Stimulated activated CD4-positive, alpha-beta T cell treated with anti-CD3 and anti-CD28 coated beads, Interleukin-4, amount 100 ng/mL, for 4 hours (primary cell): ENCODE data around the gene MUC4.
"Not testable (repeated sequence)": the region's sequence is repeated elsewhere in the genome, so short reads cannot be mapped to it uniquely, and the experiment has no call there.

Source experiments
- DNase-seq, 2 experiments: peaks; one replicate each; pipeline ENCODE4 v3.0.0-alpha.2; 2020

Gene MUC4

DNA sequence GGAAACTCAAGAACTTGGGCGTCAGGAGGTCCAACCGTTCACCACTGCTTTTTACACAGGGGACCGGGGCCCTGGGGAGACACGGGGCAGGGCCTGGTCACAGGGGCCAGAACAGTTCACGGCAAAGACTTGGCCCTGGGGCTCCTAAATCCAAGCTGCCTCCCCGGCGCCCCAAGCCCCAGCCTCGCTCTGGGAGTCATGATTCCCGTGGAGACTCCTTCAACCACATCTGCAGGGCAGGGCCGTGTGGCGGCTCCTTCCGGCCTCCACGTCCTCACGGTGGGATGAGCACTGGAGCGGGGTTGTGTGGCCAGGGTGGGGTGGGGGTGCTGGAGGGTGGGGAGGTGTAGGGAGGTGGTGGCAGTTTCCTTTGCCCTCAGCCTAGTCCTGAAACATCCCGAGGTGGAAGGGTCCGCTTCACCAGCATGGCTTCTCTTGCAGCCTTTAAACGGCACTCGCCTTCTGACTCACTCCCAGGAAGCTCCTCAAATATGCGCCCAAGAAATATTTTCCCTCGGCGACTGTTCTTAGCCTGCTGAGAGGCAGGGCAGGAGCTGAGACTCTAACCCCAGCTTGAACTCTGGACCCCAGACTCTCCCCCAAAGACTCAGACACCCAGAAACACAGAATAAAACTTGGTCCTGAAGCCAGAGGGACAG, 1.8 kb downstream of the MUC4 start:
- no peak for DNase-seq

DNA sequence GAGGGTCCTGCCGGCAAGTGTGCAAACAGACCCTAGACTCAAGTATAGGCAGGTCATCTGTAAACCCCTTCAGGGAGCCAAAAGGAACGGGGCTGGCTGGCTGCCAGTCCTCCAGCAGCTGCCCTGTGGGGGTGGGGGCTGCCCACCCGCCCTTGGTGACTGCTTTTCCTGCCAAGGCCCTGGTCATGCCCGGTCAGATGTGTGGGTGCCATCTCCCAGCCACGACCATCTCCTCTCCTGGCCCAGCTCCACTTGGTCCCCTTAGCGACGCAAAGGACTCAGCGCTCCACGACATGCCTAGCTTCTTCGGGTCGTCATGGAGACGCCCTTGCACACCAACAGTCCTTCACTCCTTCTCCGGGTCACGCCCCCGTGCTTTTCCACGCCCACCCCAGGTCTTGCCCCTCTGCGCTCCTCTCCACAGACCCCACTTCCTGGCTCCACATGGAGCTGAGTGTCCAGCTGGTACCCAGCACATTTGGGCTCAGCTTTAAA, 2.4 kb downstream of the MUC4 start:
- no peak for DNase-seq

DNA sequence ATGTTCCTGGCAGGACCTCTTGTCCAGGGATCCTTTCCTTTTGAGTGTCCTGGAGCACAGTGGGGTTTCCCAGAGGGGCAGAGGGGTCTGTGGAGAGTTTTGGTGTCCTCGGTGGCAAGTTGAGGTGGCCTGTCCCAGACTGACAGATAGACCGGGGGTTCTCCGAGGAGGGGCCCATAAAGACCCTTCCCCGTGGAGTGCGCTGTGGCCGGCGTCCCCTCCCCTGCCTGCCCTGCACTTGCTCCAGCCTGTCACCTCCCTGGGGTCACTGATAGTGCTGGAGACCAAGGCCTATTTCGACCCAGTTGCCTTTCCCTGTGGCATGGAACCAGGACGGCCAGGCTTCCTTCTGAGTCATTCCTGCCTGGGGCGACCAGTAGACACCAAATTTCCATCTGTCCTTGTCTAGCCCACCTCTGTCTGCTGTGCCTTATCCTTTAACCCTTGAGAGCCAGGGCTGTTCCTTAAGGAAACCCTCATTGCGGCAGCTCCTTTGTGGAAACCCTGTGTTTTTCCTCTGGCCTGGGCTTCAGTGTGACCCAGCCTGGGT, 2.9 kb downstream of the MUC4 start:
- no peak for DNase-seq

DNA sequence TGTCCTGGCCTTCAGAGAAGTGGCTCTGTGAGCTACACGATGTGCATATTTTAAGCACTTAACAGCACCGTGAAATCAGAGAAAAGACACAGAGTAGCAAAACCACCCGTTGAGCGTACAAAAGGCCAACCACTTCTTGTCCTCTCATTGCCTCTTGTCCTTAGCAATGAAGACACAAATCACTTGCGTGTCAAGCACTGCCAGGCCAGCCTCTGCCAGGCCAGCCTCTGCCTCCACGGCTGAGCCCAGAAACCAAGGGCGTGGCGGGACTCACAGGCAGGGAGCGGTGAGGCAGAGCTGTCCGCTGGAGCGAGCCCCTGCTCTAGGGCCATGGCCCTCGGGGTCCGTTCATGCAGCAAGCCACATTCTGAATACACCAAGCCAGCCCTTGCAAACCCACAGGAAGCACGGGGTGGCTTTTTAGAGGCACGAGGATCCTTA, 4.0 kb downstream of the MUC4 start:
- no peak for DNase-seq

DNA sequence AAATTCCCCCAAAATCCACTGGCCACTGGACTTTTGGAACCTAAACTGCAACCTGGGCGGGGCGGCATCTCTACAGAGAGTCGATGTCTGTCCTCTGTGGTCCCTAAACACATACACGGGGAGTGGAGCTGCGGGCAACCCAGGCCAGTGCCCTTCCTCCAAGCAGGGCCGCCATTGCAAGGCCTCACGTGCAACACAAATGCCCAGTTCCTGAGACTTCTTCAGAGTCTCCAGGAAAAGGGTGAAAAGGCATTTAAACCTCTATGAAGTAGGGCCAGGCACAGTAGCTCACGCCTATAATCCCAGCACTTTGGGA, 4.9 kb downstream of the MUC4 start:
- DNase-seq, result no peak

DNA sequence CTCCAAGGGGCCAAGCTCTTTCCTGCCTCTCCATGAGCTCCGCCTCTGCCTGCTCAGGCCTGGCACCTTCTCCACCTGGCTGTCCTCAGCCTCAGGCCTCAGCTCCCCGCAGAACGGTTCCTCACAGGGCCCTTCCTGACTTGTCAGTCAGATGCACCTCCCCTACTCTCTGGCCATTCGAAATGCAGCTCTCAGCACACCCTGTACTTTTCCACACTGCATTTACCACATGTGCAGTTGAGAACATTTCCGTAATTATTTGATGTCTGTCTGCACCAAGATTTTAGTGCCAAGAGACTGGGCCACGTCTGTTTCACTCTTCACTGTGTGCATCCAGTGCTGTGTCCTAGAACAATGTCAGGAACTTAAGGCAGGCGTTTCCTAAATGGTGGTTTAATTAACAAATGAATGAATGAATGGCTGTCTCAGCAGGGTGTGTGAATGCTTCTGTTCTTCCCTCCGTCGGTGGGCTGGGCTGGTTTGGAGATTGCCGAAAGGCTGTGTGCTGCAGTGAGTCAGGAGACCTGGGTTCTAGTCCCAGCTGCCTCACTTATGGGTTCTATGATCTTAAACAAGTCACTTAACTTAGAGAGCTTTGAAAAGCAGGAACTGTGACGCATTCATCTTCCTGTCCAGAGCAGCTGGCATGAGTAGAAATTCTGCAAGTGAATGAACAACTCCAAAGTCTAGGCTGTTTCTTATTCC, 5.4 kb downstream of the MUC4 start:
- no peak for DNase-seq

DNA sequence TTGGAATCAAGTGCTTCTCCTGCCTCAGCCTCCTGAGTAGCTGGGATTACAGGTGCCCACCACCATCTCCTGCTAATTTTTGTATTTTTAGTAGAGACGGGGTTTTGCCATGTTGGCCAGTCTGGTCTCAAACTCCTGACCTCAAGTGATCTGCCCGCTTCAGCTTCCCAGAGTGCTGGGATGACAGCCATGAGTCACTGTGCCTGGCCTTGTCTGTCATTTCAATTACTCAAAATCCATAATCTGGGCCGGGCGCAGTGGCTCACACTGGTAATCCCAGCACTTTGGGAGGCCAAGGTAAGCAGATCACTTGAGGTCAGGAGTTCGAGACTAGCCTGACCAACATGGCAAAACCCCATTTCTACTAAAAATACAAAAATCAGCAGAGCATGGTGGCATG, 6.1 kb downstream of the MUC4 start:
- not testable (repeated sequence) for DNase-seq

DNA sequence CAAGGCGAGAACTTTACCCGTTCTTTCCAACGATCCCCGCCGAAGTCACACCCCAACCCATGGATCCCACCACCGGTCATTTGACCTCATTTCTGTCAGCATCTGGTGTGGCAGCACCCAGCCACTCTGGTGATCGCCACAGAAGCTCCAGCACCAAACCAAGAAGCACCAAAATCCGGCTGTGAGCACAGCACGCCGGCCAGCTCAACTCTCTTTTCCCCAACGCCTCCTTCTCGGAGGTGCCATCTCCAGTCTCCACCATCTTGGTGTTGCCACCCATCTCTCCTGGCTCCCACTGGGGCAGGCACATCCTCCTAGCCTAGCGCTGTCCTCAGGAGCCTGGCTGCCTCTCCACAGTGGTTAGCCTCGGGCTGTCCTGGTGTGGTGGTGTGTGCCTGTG, 6.5 kb downstream of the MUC4 start:
- DNase-seq, result no peak

DNA sequence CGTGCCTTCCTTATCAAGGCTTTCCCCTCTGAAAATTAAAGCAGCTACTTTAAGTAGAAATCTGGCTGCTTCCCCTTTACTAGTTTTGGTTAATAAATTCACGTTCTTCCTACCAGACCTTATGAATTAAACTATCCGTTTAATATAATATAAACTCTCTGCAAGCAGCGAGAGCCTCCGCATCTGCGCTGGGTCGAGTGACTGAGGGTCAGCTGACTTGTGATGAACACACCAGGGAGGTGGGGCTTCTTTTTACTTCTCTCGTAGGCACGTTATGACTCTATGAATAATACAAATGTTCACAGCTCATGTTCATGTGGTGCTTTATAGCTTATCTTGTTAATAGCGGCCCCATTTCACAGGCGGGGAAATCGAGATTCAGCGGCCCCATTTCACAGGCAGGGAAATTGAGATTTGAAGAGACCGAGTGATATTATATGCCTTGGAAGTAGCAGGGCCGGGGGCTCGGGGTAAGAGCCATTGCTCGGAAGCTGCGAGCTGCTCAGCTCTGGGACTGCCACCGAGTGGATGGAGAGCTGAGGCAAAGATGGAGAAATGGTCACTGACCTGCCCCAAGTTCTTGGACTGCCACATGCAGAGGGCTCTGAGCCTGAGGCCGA, 8.3 kb downstream of the MUC4 start:
- DNase-seq, result no peak

DNA sequence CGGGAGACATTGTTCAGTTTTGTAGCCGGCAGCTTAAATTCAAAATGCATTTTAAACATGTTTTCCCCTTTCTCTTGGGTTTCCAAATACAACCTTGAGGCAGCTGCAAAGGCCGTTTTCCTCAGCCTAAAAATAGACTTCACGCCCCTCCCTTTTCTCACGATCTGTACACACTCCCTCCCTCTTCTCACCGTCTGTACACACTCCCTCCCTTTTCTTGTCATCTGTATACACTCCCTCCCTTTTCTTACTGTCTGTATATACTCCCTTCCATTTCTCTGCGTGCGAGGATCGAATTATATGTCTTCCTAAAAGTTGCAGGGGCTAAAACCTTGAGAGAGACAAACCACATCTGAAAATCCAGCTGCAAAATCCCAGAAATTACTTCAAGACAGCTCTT, 8.9 kb downstream of the MUC4 start:
- DNase-seq, result no peak

DNA sequence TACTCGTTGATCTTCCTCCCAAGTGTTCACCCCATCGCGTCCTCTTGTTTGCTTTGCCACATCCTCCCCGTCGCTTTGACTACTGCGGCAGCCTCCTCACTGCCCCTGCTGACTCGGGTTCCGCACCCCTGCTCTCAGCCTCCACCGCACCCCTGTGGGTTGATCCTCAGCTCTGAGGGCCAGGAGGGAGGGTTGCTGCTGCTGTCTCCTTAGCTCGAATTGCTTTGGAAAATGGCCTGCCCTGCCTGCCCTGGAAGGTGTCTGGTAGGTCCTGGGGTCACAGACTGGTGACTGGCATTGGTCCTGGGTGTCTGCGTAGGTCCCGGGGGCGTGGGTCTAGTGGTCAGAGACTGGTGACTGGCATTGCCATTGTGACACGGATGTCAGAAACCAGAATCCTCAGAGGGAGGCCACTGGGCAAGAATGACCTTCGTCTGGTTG, 9.4 kb downstream of the MUC4 start:
- no peak for DNase-seq

DNA sequence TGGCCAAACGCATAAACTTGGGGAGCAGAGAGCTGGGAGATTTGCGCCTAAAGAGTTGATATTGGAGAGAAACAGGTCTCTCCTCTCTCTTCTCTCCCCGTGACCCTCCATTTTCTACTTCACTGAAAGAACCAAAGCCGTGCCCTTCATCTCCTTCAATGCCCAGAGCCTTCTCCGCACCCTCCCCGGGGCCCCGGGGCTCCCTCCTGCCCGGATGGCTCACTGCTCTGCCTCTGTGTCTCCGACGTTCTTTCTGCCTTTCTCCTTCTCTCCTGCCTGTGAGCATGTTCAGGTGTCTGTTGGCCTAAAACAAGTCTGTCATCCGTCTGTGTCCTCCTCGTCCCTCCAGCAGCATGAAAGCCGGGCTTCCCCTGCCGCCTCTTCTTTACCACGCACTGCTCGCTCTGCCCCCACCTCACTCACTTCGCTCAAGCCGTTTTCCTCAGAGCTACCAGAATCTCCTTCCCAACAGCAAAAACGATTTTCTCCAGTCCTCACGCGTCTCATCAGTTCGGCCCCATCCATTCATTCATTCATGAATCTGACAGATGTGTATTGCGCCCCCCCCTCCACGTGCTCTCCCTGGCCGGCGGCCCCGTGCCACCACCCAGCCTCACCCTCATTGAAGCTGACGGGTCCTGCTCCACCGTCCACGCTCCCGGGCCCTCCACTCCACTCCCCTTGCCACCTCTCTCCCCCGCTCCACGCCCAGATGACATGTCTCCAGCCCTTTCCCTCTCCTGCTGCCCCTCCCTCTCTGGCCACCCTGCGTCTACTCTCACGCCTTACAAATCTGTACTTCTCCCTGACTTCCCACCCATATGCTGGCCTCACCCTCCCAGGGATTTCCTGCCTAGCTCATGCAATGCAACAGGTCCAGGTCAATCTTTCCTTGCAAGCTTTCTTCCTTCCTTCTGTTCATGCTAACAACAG, 10.2 kb downstream of the MUC4 start:
- no peak for DNase-seq

DNA sequence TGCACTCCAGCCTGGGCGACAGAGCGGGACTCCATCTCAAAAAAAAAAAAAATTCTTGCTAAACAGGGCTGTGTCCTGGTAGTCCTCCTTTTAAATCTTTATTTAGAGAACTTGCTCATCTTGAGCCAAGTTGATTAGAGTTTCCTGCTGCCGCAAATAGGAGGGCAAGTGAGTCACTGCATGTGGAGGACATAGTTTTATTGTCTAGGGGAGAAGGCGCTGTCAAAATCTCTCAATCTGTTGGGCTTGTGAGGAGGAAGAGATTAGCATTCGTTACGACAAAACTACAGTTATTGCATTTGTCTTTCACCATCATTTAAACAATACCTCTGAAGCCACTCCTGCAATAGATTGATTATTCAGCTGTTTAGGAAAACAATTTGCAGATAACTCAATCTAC, 11.5 kb downstream of the MUC4 start:
- no peak for DNase-seq

DNA sequence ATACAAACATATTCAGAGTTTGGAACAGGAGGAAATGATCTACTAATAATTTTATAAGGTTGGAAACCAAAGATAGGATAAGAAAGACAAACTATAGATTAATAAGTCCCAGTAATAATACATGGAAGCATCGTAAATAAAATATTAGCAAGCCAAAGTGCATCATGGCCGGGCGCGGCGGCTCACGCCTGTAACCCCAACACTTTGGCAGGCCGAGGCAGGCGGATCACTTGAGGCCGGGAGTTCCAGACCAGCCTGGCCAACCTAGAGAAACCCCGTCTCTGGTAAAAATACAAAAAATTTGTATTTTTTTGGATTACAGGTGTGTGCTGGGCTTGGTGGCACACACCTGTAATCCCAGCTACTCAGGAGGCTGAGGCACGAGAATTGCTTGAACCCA, 14.9 kb downstream of the MUC4 start:
- DNase-seq, result no peak

DNA sequence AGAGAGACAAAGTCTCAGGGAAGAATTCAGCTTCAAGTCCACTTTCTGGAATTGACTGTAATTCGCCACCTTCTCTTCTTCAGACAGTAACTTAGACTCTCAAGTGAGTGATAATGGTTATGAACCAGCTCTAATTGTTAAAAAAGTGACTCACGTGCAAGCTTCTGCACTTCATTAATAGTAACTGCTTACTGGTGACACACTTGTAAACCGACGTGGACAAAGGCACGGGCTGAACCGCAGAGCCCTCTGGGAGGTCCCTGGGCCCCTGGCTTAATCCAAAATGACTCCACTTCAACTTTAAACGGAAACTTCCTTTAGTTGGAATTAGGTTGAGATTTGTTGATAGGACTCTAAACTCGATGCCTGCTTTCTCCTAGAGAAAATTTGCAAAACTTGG, 17.0 kb downstream of the MUC4 start:
- DNase-seq, result no peak

DNA sequence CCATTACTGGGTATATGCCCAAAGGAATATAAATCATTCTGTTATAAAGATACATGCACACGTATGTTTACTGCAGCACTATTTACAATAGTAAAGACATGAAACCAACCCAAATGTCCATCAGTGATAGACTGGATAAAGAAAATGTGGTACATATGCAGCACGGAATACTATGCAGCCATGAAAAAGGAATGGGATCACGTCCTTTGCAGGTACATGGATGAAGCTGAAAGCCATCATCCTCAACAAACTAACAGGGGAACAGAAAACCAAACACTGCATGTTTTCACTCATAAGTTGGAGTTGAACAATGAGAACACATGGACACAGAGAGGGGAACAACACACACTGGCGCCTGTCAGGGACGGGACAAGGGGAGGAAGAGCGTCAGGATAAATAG, 19.1 kb downstream of the MUC4 start:
- DNase-seq, result not testable (repeated sequence)

DNA sequence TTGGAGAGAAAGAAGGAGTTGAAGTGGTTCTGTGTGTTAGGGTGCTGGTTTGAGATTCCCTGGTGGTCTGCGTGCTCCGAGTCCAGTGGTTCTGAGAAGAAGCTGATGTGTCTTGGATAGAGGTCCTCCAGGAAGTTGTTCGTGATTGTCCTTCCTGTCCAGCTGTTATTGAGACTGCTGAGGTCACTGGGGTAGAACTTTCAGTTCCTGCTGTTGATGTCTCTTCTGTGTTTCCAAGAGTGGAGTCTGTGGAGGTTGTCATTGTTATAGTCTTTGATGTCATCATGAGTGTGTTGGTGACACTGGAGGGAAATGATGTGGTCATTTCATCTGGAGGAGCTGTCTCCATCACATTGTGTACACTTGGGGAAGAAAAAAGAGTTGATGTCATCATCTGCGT, 20.8 kb downstream of the MUC4 start:
- no peak for DNase-seq

DNA sequence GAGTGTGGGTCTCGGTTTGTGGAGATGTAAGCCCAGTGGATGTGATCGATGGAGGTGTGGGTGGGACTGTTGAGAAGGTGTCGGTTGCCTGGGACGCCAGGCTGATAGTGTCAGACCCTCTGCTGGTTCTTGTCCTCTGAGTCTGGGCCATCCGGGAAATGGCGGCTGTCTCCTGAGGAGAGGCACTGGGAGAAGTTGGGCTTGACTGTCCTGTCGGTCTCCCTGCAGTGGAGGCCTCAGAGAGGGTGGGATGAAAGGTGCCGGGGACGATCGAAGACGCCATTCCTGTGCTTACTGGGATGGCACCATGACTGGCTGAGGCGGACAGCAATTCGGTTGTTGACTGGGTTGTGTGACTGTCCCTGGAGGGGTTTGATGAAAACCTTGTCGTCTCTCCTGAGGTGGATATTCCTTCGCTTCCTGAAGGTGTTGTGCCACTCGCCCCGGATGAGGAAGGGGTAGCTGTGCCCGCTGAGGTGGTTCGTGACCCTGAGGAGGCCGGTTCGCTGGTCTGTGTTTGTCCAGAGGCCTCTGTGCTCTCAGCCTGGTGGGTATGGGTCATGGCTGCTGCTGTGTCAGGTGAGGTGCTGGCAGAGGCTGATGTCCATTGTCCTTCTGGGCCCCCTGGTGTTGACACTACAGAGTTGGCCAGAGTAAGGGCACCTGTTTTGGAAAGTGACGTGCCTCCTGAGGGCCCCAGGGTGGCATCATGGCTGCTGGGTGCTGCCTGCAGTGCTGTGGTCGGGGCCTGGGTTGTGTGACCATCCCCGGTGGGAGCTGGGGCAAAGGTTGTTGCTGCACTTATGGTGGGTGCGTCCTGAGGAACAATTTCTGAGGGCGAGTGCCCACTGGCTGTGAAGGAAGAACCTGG, 22.8 kb downstream of the MUC4 start:
- no peak for DNase-seq

DNA sequence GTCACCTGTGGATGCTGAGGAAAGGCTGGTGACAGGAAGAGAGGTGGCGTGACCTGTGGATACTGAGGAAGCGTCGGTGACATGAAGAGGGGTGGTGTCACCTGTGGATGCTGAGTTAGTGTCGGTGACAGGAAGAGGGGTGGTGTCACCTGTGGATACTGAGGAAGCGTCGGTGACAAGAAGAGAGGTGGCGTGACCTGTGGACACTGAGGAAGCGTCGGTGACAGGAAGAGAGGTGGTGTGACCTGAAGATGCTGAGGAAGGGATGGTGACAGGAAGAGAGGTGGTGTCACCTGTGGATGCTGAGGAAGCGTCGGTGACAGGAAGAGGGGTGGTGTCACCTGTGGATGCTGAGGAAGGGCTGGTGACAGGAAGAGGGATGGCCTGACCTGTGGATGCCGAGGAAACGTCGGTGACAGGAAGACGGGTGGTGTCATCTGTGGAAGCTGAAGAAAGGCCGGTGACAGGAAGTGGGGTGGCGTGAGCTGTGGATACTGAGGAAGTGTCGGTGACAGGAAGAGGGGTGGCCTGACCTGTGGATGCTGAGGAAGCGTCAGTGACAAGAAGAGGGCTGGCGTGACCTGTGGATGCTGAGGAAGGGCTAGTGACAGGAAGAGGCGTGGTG, 25.8 kb downstream of the MUC4 start:
- DNase-seq, result not testable (repeated sequence)

DNA sequence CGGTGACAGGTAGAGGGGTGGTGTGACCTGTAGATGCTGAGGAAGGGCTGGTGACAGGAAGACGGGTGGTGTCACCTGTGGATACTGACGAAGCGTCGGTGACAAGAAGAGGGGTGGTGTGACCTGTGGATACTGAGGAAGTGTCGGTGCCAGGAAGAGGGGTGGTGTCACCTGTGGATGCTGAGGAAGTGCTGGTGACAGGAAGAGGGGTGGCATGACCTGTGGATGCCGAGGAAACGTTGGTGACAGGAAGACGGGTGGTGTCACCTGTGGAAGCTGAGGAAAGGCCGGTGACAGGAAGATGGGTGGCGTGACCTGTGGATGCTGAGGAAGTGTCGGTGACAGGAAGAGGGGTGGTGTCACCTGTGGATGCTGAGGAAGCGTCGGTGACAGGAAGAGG, 27.7 kb downstream of the MUC4 start:
- DNase-seq, result not testable (repeated sequence)

DNA sequence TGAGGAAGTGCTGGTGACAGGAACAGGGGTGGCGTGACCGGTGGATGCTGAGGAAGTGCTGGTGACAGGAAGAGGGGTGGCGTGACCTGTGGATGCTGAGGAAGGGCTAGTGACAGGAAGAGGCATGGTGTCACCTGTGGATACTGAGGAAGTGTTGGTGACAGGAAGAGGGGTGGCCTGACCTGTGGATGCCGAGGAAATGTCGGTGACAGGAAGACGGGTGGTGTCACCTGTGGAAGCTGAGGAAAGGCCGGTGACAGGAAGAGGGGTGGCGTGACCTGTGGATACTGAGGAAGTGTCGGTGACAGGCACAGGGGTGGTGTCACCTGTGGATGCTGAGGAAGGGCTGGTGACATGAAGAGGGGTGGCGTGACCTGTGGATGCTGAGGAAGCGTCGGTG, 30.5 kb downstream of the MUC4 start:
- not testable (repeated sequence) for DNase-seq
